HFFc6 (cell line): Measurements from ENCODE around the gene HYAL2. TPM values are rescaled to one million over a fixed set of nuclear protein-coding genes. Genes with fewer than 3 reads are reported as not detected.

Experiments used
- DNase-seq: peaks from one replicate; pipeline ENCODE4 v3.0.0-alpha.2; 2018
- H3K27ac Mint-ChIP-seq: 2 replicates; pipeline ENCODE4 v1.8.0; 2020; ENCODE audit warnings: mild to moderate bottlenecking, mixed read lengths
- H3K27me3 Mint-ChIP-seq: 2 replicates; pipeline ENCODE4 v1.8.0; 2021; ENCODE audit warnings: mild to moderate bottlenecking, moderate library complexity, mixed read lengths; ENCODE audit not compliant: insufficient read depth
- H3K36me3 Mint-ChIP-seq: 2 replicates; pipeline ENCODE4 v1.8.0; 2021; ENCODE audit warnings: low read depth, mixed read lengths
- H3K4me1 Mint-ChIP-seq: 2 replicates; pipeline ENCODE4 v1.8.0; 2020; ENCODE audit warnings: low read depth, mixed read lengths
- H3K4me3 Mint-ChIP-seq: 2 replicates; pipeline ENCODE4 v1.8.0; 2020; ENCODE audit warnings: mild to moderate bottlenecking, moderate library complexity, mixed read lengths
- H3K9me3 Mint-ChIP-seq: 2 replicates; pipeline ENCODE4 v1.8.0; 2020; ENCODE audit warnings: mild to moderate bottlenecking, mixed read lengths
- CTCF ChIP-seq: fragments of 200-600 bp; sonication (generic); IDR thresholded peaks from 2 replicates; pipeline ENCODE4 v1.5.0; 2021; ENCODE audit warnings: antibody characterized with exemption, mild to moderate bottlenecking
- long read RNA-seq: library from polyadenylated mRNA; unstranded; transcript quantifications from one replicate; pipeline ENCODE4 v2.0.0, GENCODE V29; 2019
- total RNA-seq, 6 experiments: library from RNA; stranded (reverse); fragmentation: NEBNext Ultra II Directional; extraction: Animal tissue kit (Norgen Biotek cat#: 25700); gene quantifications; 2 replicates in 1 of 6; 3 replicates in 5 of 6; pipeline ENCODE4 v1.2.3, GENCODE V29; 2021

HYAL2 gene, protein sequence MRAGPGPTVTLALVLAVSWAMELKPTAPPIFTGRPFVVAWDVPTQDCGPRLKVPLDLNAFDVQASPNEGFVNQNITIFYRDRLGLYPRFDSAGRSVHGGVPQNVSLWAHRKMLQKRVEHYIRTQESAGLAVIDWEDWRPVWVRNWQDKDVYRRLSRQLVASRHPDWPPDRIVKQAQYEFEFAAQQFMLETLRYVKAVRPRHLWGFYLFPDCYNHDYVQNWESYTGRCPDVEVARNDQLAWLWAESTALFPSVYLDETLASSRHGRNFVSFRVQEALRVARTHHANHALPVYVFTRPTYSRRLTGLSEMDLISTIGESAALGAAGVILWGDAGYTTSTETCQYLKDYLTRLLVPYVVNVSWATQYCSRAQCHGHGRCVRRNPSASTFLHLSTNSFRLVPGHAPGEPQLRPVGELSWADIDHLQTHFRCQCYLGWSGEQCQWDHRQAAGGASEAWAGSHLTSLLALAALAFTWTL
- total RNA-seq, result 10 to 100 TPM; 39.4 to 54.9 (median 47.6) TPM
- long read RNA-seq, full-length matches to known transcripts, result 81 of 85 reads
- long read RNA-seq, partial matches to known transcripts, result 3 of 85 reads
- long read RNA-seq, other reads (novel, unspliced or antisense), result 1 of 85 reads

DNA sequence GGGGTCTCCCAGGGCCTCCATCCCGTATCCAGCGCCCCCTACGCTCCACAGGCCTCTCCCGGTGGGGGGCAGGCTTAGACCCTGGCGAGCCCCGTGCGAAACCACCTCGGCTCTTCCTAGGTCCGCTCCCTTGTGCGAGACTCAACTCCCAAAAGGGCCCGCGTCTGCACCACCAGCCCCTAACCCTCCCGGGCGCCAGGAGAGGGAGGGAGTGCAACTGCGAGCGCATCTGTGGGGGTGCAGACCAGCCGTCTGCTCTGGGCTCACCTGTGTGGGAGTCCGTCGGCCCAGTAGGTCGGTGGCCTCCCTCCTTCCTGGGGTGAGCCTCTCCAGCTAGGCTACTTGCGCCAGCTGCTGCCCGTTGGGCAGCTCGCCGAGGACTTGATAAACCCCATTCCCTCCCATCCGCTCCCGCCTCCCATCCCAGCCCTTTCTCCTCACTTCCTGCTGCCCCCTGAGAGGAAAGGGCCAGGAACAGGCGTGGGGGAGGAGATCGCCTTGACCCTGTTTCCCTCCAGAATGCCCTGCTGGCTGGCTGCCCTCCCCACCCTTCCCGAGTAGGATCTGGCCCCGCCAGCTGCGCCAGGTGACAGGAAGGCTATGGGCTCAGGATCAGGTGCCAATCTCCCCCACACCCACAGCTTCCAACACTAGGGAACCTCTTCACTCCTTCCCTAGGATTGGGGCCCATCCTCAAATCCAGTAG, at the start of gene HYAL2:
Gene HYAL2, minus strand, starts transcription at position 360 of the 706 bp plus-strand sequence. CDS start 2,256 bp downstream, outside the sequence.
- H3K36me3 Mint-ChIP-seq, result no peaks in the 10 kb centered on the region; the same call in 1 of the 2 replicates
- no peaks in the 10 kb centered on the region for H3K9me3 Mint-ChIP-seq
- peaks cover 2% of the 10 kb centered on the region for H3K27me3 Mint-ChIP-seq
- no peak for TF ChIP-seq CTCF
- H3K27ac Mint-ChIP-seq, result peak within 1 kb of the TSS; percentile 98
- H3K4me1 Mint-ChIP-seq, result peaks cover 17% of the 10 kb centered on the region
- DNase-seq, result no peak
- H3K4me3 Mint-ChIP-seq, result peak within 1 kb of the TSS; percentile 88

DNA sequence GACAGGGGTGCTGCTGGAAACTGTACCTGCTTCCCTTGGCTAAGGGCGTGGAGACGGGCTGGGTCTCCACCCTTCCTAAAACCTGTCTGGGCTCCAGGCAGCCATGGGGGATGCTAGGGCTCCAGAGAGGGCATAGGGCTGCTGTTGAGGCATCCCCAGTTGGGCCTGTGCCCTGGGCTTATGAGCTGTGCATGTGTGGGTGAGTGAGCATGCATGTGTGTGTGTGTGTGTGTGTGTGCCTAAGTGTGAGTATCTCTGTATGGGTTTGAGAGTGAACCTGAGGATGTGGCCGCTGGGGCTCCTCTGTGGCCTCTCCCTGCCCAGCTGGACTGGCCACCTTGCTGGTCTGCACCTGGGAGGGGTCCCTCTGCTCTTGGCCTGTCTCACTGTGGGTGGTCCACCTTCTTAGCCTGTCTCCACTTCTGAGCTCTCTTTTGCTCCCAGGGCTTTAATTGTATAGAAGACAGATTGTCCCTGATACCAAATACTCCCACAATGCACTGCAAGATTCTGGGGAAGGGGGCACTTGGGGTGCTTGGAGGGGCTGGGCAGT, 48.7 kb upstream of the HYAL2 start:
- Mint-ChIP-seq H3K4me1 (no peaks in the 10 kb centered on the region), H3K27me3 (peaks cover 27% of the 10 kb centered on the region), H3K9me3 (no peaks in the 10 kb centered on the region), H3K36me3 (no peaks in the 10 kb centered on the region), H3K27ac (no peak overlapping the region), H3K4me3 (no peak overlapping the region)
- no peak for TF ChIP-seq CTCF
- DNase-seq, result no peak

DNA sequence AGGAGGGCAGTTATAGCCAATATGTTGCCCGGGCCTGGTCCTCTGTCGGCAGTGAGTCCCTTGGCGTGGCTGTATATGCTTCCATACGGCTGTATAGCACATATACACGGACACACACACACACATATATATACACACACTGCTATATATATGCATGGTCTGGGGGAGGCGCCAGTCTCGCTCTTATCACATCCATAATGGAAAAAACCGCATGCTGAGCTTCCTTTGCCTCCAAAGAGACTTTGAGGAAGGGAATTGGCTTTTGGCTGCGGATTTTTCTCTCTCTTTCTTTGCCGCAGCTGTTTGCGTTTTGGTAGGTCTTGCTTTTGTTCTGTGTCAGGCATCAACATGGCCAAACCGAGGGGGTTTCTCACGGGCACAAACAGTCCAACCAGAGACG, 48.0 kb upstream of the HYAL2 start:
- no peak for DNase-seq

DNA sequence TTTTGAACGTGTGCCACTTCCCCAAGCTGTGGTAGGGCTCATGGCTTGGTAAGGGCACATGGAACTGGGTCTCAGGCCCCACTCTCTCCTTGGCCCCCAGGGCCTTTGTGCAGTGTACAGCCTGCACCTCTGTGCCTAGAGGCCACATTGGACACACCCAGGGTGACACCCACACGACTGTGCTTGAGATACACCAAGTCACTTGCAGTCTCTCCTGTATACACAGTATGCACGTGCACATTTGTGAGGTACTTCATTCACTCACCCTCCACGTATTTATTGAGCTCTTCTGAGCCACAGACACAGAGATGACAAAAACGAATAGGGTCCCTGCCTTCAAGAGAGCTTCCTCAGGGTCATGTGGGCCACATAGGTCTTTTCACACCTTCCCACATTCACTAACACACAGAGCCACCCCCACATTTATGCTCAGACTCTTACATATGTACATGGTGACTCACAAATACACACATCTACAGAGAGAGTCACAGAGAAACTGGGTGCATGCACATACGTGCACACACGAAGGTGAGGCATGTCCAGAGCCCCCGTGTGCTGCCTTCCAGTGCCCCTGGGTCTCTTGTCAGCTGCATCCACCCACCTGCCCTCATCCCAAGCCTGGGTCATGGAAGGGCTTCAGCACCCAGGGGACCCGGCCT, 46.6 kb upstream of the HYAL2 start:
- no peak overlapping the region for H3K27ac Mint-ChIP-seq
- H3K27me3 Mint-ChIP-seq, result peaks cover 28% of the 10 kb centered on the region
- no peak for DNase-seq
- no peak overlapping the region for H3K4me3 Mint-ChIP-seq
- no peaks in the 10 kb centered on the region for H3K9me3 Mint-ChIP-seq
- no peaks in the 10 kb centered on the region for H3K36me3 Mint-ChIP-seq
- H3K4me1 Mint-ChIP-seq, result no peaks in the 10 kb centered on the region
- TF ChIP-seq CTCF, result no peak

More for the DNA sequence above, 48.0 kb upstream of the HYAL2 start:
- H3K4me3 Mint-ChIP-seq, result no peak overlapping the region
- no peaks in the 10 kb centered on the region for H3K9me3 Mint-ChIP-seq
- H3K27me3 Mint-ChIP-seq, result peaks cover 29% of the 10 kb centered on the region
- 0 out of 2 replicates have a peak, but pooled peaks have one; percentile 14 for TF ChIP-seq CTCF
- H3K4me1 Mint-ChIP-seq, result no peaks in the 10 kb centered on the region
- no peak overlapping the region for H3K27ac Mint-ChIP-seq
- no peaks in the 10 kb centered on the region for H3K36me3 Mint-ChIP-seq

DNA sequence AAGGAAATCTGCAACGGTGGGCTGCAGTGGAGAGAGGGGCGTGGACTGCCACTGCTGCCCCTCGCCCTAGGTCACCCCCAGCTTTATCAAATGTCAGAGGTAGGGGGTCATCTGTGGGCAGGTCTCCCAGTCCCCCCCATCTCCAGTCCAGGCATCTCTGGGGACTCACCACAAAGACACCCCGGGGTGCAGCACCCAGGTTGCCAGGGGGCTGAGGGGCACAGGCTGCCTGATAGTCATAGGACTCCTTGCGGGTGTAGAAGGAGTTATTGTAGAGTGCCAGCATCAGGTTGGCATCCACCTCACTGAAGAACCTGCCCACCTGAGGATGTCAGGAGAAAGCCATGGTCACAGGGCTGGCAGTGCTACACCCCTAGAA, 43.3 kb upstream of the HYAL2 start:
- no peak for TF ChIP-seq CTCF
- H3K27ac Mint-ChIP-seq, result no peak overlapping the region

More for the DNA sequence above, 43.3 kb upstream of the HYAL2 start:
- no peaks in the 10 kb centered on the region for H3K4me1 Mint-ChIP-seq
- H3K36me3 Mint-ChIP-seq, result no peaks in the 10 kb centered on the region
- no peak for DNase-seq
- H3K9me3 Mint-ChIP-seq, result no peaks in the 10 kb centered on the region
- H3K4me3 Mint-ChIP-seq, result no peak overlapping the region
- peaks cover 14% of the 10 kb centered on the region for H3K27me3 Mint-ChIP-seq
